Transverse colon (tissue), 4 donors: Measurements from ENCODE around the gene SLC35F3. TPM values are rescaled to one million over a fixed set of nuclear protein-coding genes. Genes with fewer than 3 reads are reported as not detected.

ENCODE experiments used
- DNase-seq: peaks from one replicate; pipeline ENCODE4 v3.0.0-alpha.2; 2019
- H3K27ac ChIP-seq, 4 donors: fragments of 200-600 bp; sonication (generic); 2 replicates each; pipeline ENCODE4 v1.5.1; 2016 to 2018; ENCODE audit warnings: inconsistent platforms in 4 of 4
- H3K27me3 ChIP-seq: fragments of 200-600 bp; sonication (generic); 2 replicates; pipeline ENCODE4 v1.5.1; 2017; ENCODE audit warnings: inconsistent platforms
- H3K36me3 ChIP-seq, 4 donors: fragments of 200-600 bp; sonication (generic); 2 replicates each; pipeline ENCODE4 v1.5.1; 2017 to 2019; ENCODE audit warnings: inconsistent platforms in 4 of 4
- H3K4me1 ChIP-seq, 4 donors: fragments of 200-600 bp; sonication (generic); 2 replicates each; pipeline ENCODE4 v1.5.1; 2017 to 2020; ENCODE audit warnings: inconsistent platforms in 4 of 4
- H3K4me3 ChIP-seq, 4 donors: fragments of 200-600 bp; sonication (generic); 1 replicate in 1 of 4; 2 replicates in 3 of 4; pipeline versions ENCODE4 v1.5.1 to v1.6.1; 2017 to 2019; ENCODE audit warnings: inconsistent platforms in 4 of 4
- H3K9me3 ChIP-seq, 2 donors: fragments of 200-600 bp; sonication (generic); 2 replicates each; pipeline ENCODE4 v1.5.1; 2017 to 2019; ENCODE audit warnings: inconsistent platforms in 2 of 2
- CTCF ChIP-seq, 5 experiments: fragments of 200-600 bp in 3 of 5; fragments of 450-650 bp in 2 of 5; sonication (generic) in 3 of 5; IDR thresholded peaks; 1 replicate in 2 of 5; 2 replicates in 3 of 5; pipeline ENCODE4 v1.5.1; 2016 to 2017; ENCODE audit warnings: antibody characterized with exemption in 5 of 5, inconsistent platforms in 3 of 5, mild to moderate bottlenecking in 2 of 5, moderate library complexity in 1 of 5
- EP300 ChIP-seq: sonication (generic); formaldehyde crosslinking; IDR thresholded peaks from one replicate; pipeline ENCODE4 v1.6.1; 2017; ENCODE audit warnings: antibody characterized with exemption, low read depth
- POLR2A ChIP-seq: fragments of 450-650 bp; IDR thresholded peaks from one replicate; pipeline ENCODE4 v1.6.1; 2016; ENCODE audit warnings: antibody characterized with exemption, mild to moderate bottlenecking, moderate library complexity
- POLR2AphosphoS5 ChIP-seq, 3 donors: sonication (generic); formaldehyde crosslinking; IDR thresholded peaks; one replicate each; pipeline ENCODE4 v1.6.1; 2016; ENCODE audit warnings: antibody characterized with exemption in 3 of 3
- WGBS, 2 donors: methylation state at CpG; one replicate each; pipeline ENCODE4 v1.1.5; 2018; ENCODE audit warnings: low coverage in 1 of 2; 5-methylcytosine and 5-hydroxymethylcytosine counted together
- in situ Hi-C, 4 donors: fragments of 200-750 bp; cut with MboI; loops; one replicate each; pipeline versions ENCODE4 v1.15.0 to v1.15.1; 2017; ENCODE audit warnings: low sequenced_read_pairs in 3 of 4, low pct_ligation_motif_present in 1 of 4, low pct_unique_long_range_greater_than_20kb in 1 of 4
- intact Hi-C: fragments of 100-400 bp; cut with DNase I; formaldehyde crosslinking; loops from one replicate; pipeline ENCODE4 v1.15.1; 2023; ENCODE audit warnings: low total_unique reads
- total RNA-seq, 4 donors: library from RNA; depleted of rRNA; stranded (reverse); fragments of >200 nt; gene quantifications; one replicate each; pipeline ENCODE4 v1.1.0, GENCODE V29; 2016

The SLC35F3 gene
- total RNA-seq, 4 donors from 2014 or later: not detected

GRCh38 chr1:234295068-234295467 is 390.6 kb downstream of the SLC35F3 start:
- Histone ChIP-seq H3K4me3 (no peak overlapping the region), H3K36me3 (no peaks in the 10 kb centered on the region), H3K27ac (no peak overlapping the region), H3K9me3 (no peaks in the 10 kb centered on the region), H3K27me3 (peaks cover 3% of the 10 kb centered on the region), H3K4me1 (no peaks in the 10 kb centered on the region)
- no peak for DNase-seq
- intact Hi-C loops (no loop called here), in situ Hi-C loops (no loop called here)
- TF ChIP-seq EP300: no peak
- no peak for TF ChIP-seq CTCF (IDR thresholded peaks at IDR 0.05)
- TF ChIP-seq POLR2AphosphoS5 (IDR thresholded peaks at IDR 0.05): no peak
- TF ChIP-seq POLR2A: no peak
- 63% methylated on average over 5 of the region's 5 CpGs; no CpG with 5 or more reads in 1 of the 2 donors for WGBS, 2 donors

GRCh38 chr1:234295626-234296025 is 391.1 kb downstream of the SLC35F3 start:
- 40 to 62% methylated on average over 1 to 2 of the region's 2 CpGs for WGBS, 2 donors
- no peak for TF ChIP-seq EP300
- no peak for TF ChIP-seq POLR2AphosphoS5 (IDR thresholded peaks at IDR 0.05)
- no peak for TF ChIP-seq POLR2A
- no peak for TF ChIP-seq CTCF (IDR thresholded peaks at IDR 0.05)
- DNase-seq: no peak
- no peaks in the 10 kb centered on the region for H3K4me1 ChIP-seq
- no peaks in the 10 kb centered on the region for H3K36me3 ChIP-seq
- intact Hi-C loops (no loop called here), in situ Hi-C loops (no loop called here)
- no peak overlapping the region for H3K4me3 ChIP-seq
- H3K27ac ChIP-seq: no peak overlapping the region
- H3K27me3 ChIP-seq: peaks cover 3% of the 10 kb centered on the region
- no peaks in the 10 kb centered on the region for H3K9me3 ChIP-seq

- TF ChIP-seq POLR2A (no peak), POLR2AphosphoS5 (IDR thresholded peaks at IDR 0.05) (no peak), CTCF (IDR thresholded peaks at IDR 0.05) (no peak), EP300 (no peak)
- Histone ChIP-seq H3K36me3 (no peaks in the 10 kb centered on the region), H3K27ac (no peak overlapping the region), H3K9me3 (no peaks in the 10 kb centered on the region), H3K27me3 (peaks cover 3% of the 10 kb centered on the region), H3K4me3 (no peak overlapping the region), H3K4me1 (no peaks in the 10 kb centered on the region)
- in situ Hi-C loops: no loop called here
- WGBS, 2 donors: 77 to 83% methylated on average over 2 to 4 of the region's 4 CpGs
- DNase-seq: no peak
- intact Hi-C loops: no loop called here
These were observed 392.0 kb downstream of the SLC35F3 start for GRCh38 chr1:234296496-234296895.

GRCh38 chr1:234297668-234298067 is 393.2 kb downstream of the SLC35F3 start:
- H3K4me3 ChIP-seq: no peak overlapping the region
- peaks cover 3% of the 10 kb centered on the region for H3K27me3 ChIP-seq
- no peaks in the 10 kb centered on the region for H3K36me3 ChIP-seq
- H3K9me3 ChIP-seq: no peaks in the 10 kb centered on the region
- WGBS, 2 donors: 67 to 82% methylated on average over 1 of the region's 1 CpG
- no peak overlapping the region for H3K27ac ChIP-seq
- H3K4me1 ChIP-seq: no peaks in the 10 kb centered on the region
- no peak for TF ChIP-seq POLR2A
- TF ChIP-seq CTCF (IDR thresholded peaks at IDR 0.05): no peak
- no peak for TF ChIP-seq POLR2AphosphoS5 (IDR thresholded peaks at IDR 0.05)
- no peak for TF ChIP-seq EP300
- no peak for DNase-seq
- intact Hi-C loops: no loop called here
- in situ Hi-C loops: no loop called here
